ENCODE measurements around the gene LCE1B. TPM values are rescaled to one million over a fixed set of nuclear protein-coding genes. Genes with fewer than 3 reads are reported as not detected.

LCE1B gene
- total and polyA plus RNA-seq, 2 experiments from 2014 or later = not detected

DNA sequence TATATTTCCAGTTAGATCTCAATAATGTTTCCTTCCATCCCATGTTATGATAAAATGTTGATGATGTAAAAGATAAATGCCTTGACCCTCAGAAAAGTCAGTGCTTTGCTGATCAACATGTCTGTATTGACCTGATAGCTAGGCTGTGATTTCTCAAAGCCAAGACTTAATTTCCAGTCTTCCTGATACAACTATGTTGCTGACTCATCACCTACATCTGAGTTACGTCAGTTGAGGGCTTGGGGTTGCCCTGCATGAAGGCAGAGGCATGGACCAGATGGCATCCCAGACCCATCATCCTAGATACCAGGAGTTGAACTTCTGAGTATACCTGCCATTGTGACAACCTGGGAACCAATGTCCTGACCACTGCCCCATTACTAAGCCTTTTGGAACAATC, 10.4 kb upstream of the LCE1B start:
- TF ChIP-seq CTCF (IDR thresholded peaks at IDR 0.05; ENCODE audit: low read depth, low read length) = no peak
- H3K36me3 ChIP-seq = no peaks in the 10 kb centered on the region
- DNase-seq (ENCODE audit: low read depth in 1 of 2, low spot score in 1 of 2) = no peak
- H3K9me3 ChIP-seq (ENCODE audit: low read depth) = peaks cover 4% of the 10 kb centered on the region
- H3K27ac ChIP-seq = no peak overlapping the region
- H3K27me3 ChIP-seq = no peaks in the 10 kb centered on the region
- no peaks in the 10 kb centered on the region for H3K4me1 ChIP-seq (ENCODE audit: low read depth)
- H3K4me3 ChIP-seq = no peak overlapping the region

GRCh38 chr1:152806576-152806975, 5.2 kb upstream of the LCE1B start, which contains the start of gene LCE1C:
LCE1C (minus strand) TSS chr1:152806651; CDS start chr1:152805478, 1,173 bp downstream.
- H3K4me1 ChIP-seq (ENCODE audit: low read depth) = no peaks in the 10 kb centered on the region
- H3K36me3 ChIP-seq = no peaks in the 10 kb centered on the region
- H3K9me3 ChIP-seq (ENCODE audit: low read depth) = no peaks in the 10 kb centered on the region
- no peak within 1 kb of the TSS for H3K27ac ChIP-seq
- H3K27me3 ChIP-seq = no peaks in the 10 kb centered on the region
- no peak for TF ChIP-seq CTCF (IDR thresholded peaks at IDR 0.05; ENCODE audit: low read depth, low read length)
- no peak for DNase-seq (ENCODE audit: low read depth in 1 of 2, low spot score in 1 of 2)
- H3K4me3 ChIP-seq = no peak within 1 kb of the TSS

DNA sequence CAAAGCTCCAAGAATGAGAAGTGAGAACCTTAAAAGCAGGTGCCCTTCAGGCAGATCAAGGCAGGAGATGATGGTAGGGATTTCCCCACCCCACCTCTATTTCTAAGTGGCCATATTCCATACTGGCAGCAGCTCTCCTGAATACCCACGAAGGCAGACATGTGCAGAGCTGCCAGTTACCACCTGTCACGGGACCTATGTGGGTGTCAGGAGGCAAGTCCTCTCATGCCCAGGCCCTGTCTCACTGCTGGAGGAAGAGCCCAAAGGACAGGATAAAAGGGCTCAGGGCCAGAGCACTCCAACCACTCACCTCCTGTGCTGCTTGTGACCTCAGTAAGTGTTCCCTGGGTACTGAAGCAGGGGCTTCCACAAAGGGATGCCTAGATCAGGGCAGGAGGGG, 721 bp upstream of the LCE1B start:
- DNase-seq (ENCODE audit: low read depth in 1 of 2, low spot score in 1 of 2) = no peak
- H3K36me3 ChIP-seq = no peaks in the 10 kb centered on the region
- no peaks in the 10 kb centered on the region for H3K4me1 ChIP-seq (ENCODE audit: low read depth)
- TF ChIP-seq CTCF (IDR thresholded peaks at IDR 0.05; ENCODE audit: low read depth, low read length) = no peak
- no peak overlapping the region for H3K27ac ChIP-seq
- H3K27me3 ChIP-seq = no peaks in the 10 kb centered on the region
- no peak overlapping the region for H3K4me3 ChIP-seq
- no peaks in the 10 kb centered on the region for H3K9me3 ChIP-seq (ENCODE audit: low read depth)

DNA sequence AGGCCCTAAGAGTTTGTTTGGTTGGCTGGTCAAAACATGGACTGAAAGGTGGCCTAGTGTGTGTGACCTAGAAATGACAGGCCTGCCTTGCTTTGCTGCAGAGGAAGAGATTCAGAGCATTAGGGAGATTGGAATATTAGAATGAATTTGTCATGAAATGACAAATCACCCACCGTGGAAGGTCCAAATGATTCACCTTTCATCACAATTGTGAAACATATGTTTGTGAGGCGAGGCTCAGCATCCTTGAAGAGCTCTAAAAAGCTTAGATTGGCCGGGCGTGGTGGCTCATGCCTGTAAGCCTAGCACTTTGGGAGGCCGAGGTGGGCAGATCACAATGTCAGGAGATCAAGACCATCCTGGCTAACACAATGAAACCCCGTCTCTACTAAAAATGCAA, 5.5 kb downstream of the LCE1B start:
- no peak overlapping the region for H3K27ac ChIP-seq
- no peak for DNase-seq (ENCODE audit: low read depth in 1 of 2, low spot score in 1 of 2)
- no peak overlapping the region for H3K4me3 ChIP-seq
- peaks cover 7% of the 10 kb centered on the region for H3K9me3 ChIP-seq (ENCODE audit: low read depth)
- no peaks in the 10 kb centered on the region for H3K36me3 ChIP-seq
- no peak for TF ChIP-seq CTCF (IDR thresholded peaks at IDR 0.05; ENCODE audit: low read depth, low read length)
- H3K27me3 ChIP-seq = no peaks in the 10 kb centered on the region
- no peaks in the 10 kb centered on the region for H3K4me1 ChIP-seq (ENCODE audit: low read depth)

- Histone ChIP-seq H3K4me1 (ENCODE audit: low read depth) (no peaks in the 10 kb centered on the region), H3K9me3 (ENCODE audit: low read depth) (peaks cover 2% of the 10 kb centered on the region)
Measured at GRCh38 chr1:152823294-152823693, 11.5 kb downstream of the LCE1B start.

More at GRCh38 chr1:152823294-152823693, 11.5 kb downstream of the LCE1B start:
- H3K27ac ChIP-seq = no peak overlapping the region
- no peak for DNase-seq (ENCODE audit: low read depth in 1 of 2, low spot score in 1 of 2)
- no peaks in the 10 kb centered on the region for H3K36me3 ChIP-seq
- no peak for TF ChIP-seq CTCF (IDR thresholded peaks at IDR 0.05; ENCODE audit: low read depth, low read length)
- no peaks in the 10 kb centered on the region for H3K27me3 ChIP-seq
- H3K4me3 ChIP-seq = no peak overlapping the region

All from cardiac muscle cell (in vitro differentiated cells and primary cell).